Endothelial cell of umbilical vein (primary cell): ENCODE data around the gene ANXA5. TPM values are rescaled to one million over a fixed set of nuclear protein-coding genes. Genes with fewer than 3 reads are reported as not detected.

Experiments used
- BruUV-seq: library from RNA; stranded (reverse); fragments of 400-500 nt; replicated peaks from 2 replicates; lab custom pipeline; 2021; lab: Mats Ljungman, UMichigan
- CTCF ChIA-PET: fragments of 300-600, 350-600 bp; sonication (Branson Sonifier 250); formaldehyde crosslinking; loops from one replicate; lab custom pipeline; 2021; ENCODE audit warnings: antibody characterized with exemption, inconsistent platforms; lab: Charles Lee
- POLR2A ChIA-PET: fragments of 300-600, 350-600 bp; sonication (Branson Sonifier 250); formaldehyde crosslinking; loops from one replicate; lab custom pipeline; 2021; ENCODE audit warnings: antibody characterized with exemption, inconsistent platforms; lab: Charles Lee
- DNase-seq: peaks from one replicate; pipeline ENCODE4 v3.0.0-alpha.2; 2011; ENCODE audit warnings: low read depth, low spot score
- FAIRE-seq: peaks from 2 replicates; lab custom pipeline; 2011; peaks lifted over from hg19 to GRCh38; lab: Jason Lieb, UNC
- H2AFZ ChIP-seq: 2 replicates; pipeline ENCODE4 v1.6.0; 2012; ENCODE audit warnings: low read depth, low read length, control low read depth, inconsistent platforms
- H3K27ac ChIP-seq: 2 replicates; pipeline ENCODE4 v1.5.1; 2011; ENCODE audit warnings: low read depth, mild to moderate bottlenecking, control low read depth, low read length, moderate library complexity; ENCODE audit not compliant: insufficient read depth
- H3K27me3 ChIP-seq, 2 experiments: 2 replicates each; pipeline versions ENCODE4 v1.6.0 to v1.6.1; 2011; ENCODE audit warnings: low read length in 2 of 2, mixed read lengths in 1 of 2; ENCODE audit not compliant: control insufficient read depth in 2 of 2, insufficient read depth in 2 of 2
- H3K36me3 ChIP-seq, 2 experiments: 2 replicates in 1 of 2; 3 replicates in 1 of 2; pipeline ENCODE4 v1.5.1; 2011; ENCODE audit warnings: low read length in 2 of 2, mild to moderate bottlenecking in 1 of 2, moderate library complexity in 1 of 2; ENCODE audit not compliant: control insufficient read depth in 2 of 2, insufficient read depth in 2 of 2; ENCODE audit errors: extremely low read depth in 1 of 2
- H3K4me1 ChIP-seq: 3 replicates; pipeline ENCODE4 v1.5.1; 2011; ENCODE audit warnings: mild to moderate bottlenecking, low read length; ENCODE audit not compliant: control insufficient read depth, insufficient read depth; ENCODE audit errors: extremely low read depth
- H3K4me2 ChIP-seq: 2 replicates; pipeline ENCODE4 v1.6.1; 2011; ENCODE audit warnings: low read length, control low read depth, mixed read lengths; ENCODE audit not compliant: insufficient read depth
- H3K4me3 ChIP-seq, 3 experiments: fragments of 200-600 bp in 1 of 3; sonication (generic), shearing (Covaris generic) in 1 of 3; replicated peaks in 1 of 3; 2 replicates each; pipeline ENCODE4 v1.5.1; 2011 to 2016; ENCODE audit warnings: control low read depth in 3 of 3, low read length in 3 of 3, mild to moderate bottlenecking in 2 of 3, inconsistent platforms in 1 of 3, low read depth in 1 of 3, moderate library complexity in 1 of 3; ENCODE audit not compliant: insufficient read depth in 1 of 3
- H3K79me2 ChIP-seq: 2 replicates; pipeline ENCODE4 v1.6.0; 2012; ENCODE audit warnings: low read length, inconsistent platforms; ENCODE audit not compliant: control insufficient read depth, insufficient read depth
- H3K9ac ChIP-seq: replicated peaks from 2 replicates; pipeline ENCODE3; 2011; ENCODE audit warnings: low read length, control low read depth; ENCODE audit not compliant: insufficient read depth; ENCODE audit errors: extremely low read depth
- H3K9me1 ChIP-seq: replicated peaks from 3 replicates; pipeline ENCODE4 v1.6.0; 2011; ENCODE audit warnings: mild to moderate bottlenecking, low read length; ENCODE audit not compliant: control insufficient read depth, insufficient read depth; ENCODE audit errors: extremely low read depth
- H3K9me3 ChIP-seq: replicated peaks from 2 replicates; pipeline ENCODE4 v1.5.1; 2012; ENCODE audit warnings: low read length, inconsistent platforms; ENCODE audit not compliant: control insufficient read depth, insufficient read depth
- H4K20me1 ChIP-seq: replicated peaks from 2 replicates; pipeline ENCODE3; 2011; ENCODE audit warnings: mild to moderate bottlenecking, low read length; ENCODE audit not compliant: control insufficient read depth, insufficient read depth; ENCODE audit errors: extremely low read depth
- EZH2 ChIP-seq: IDR thresholded peaks from 2 replicates; pipeline ENCODE4 v1.6.1; 2012; ENCODE audit warnings: borderline replicate concordance, low read depth, mild to moderate bottlenecking, moderate library complexity, low read length, inconsistent platforms; ENCODE audit not compliant: severe bottlenecking
- FOS ChIP-seq: IDR thresholded peaks from 2 replicates; pipeline ENCODE4 v1.6.1; 2011; ENCODE audit warnings: mild to moderate bottlenecking, low read length, moderate library complexity, borderline replicate concordance; ENCODE audit not compliant: insufficient read depth
- GATA2 ChIP-seq: IDR thresholded peaks from 2 replicates; pipeline ENCODE4 v1.7.0; 2011; ENCODE audit warnings: low read depth, mild to moderate bottlenecking, moderate library complexity, mixed read lengths, low read length; ENCODE audit not compliant: insufficient read length, insufficient read depth
- JUN ChIP-seq: IDR thresholded peaks from 2 replicates; pipeline ENCODE4 v1.6.1; 2011; ENCODE audit warnings: borderline replicate concordance, low read depth; ENCODE audit not compliant: insufficient read length, insufficient read depth
- MYC ChIP-seq: IDR thresholded peaks from one replicate; pipeline ENCODE4 v1.6.1; 2011; ENCODE audit warnings: mild to moderate bottlenecking, low read depth, low read length
- POLR2A ChIP-seq: IDR thresholded peaks from 2 replicates; pipeline ENCODE4 v1.6.1; 2012; ENCODE audit warnings: low read depth, mild to moderate bottlenecking, control low read depth, low read length
- POLR2AphosphoS5 ChIP-seq: IDR thresholded peaks from 2 replicates; pipeline ENCODE4 v1.6.1; 2012; ENCODE audit warnings: low read depth, mild to moderate bottlenecking, control low read depth, low read length, moderate library complexity; ENCODE audit not compliant: insufficient read depth
- dilution Hi-C: fragments of 300-500 bp; cut with MboI; formaldehyde crosslinking; loops from one replicate; pipeline ENCODE4 v1.15.0; 2019; ENCODE audit warnings: low sequenced_read_pairs; ENCODE audit not compliant: extremely low pct_ligation_motif_present
- intact Hi-C: fragments of 100-400 bp; cut with micrococcal nuclease; formaldehyde crosslinking; loops from one replicate; pipeline ENCODE4 v1.10.0; 2022
- polyA plus RNA-seq, 4 experiments: library from polyadenylated mRNA; depleted of rRNA in 3 of 4; stranded (reverse) in 3 of 4; unstranded in 1 of 4; fragments of >200 nt; gene quantifications; 2 replicates each; pipeline versions ENCODE4 v1.2.1 to v1.2.3, GENCODE V29; 2011 to 2012; ENCODE audit warnings: missing spikeins in 1 of 4
- total RNA-seq: library from RNA; stranded (reverse); gene quantifications from 2 replicates; pipeline ENCODE4 v1.2.3, GENCODE V29; 2021
- TF ChIP-seq, protein P1 (sequence below): IDR thresholded peaks from 2 replicates; pipeline ENCODE4 v1.6.1; 2011; ENCODE audit not compliant: insufficient read depth, insufficient read length
- TF ChIP-seq, protein P2 (sequence below), 2 donors: IDR thresholded peaks; 1 replicate in 1 of 2; 2 replicates in 1 of 2; pipeline ENCODE4 v1.5.1; 2011; ENCODE audit warnings: low read length in 2 of 2, mild to moderate bottlenecking in 2 of 2, moderate library complexity in 2 of 2, control low read depth in 1 of 2, inconsistent platforms in 1 of 2, low read depth in 1 of 2; ENCODE audit not compliant: insufficient read depth in 1 of 2; ENCODE audit errors: extremely low read depth in 1 of 2

ANXA5 gene
- total and polyA plus RNA-seq, 2 donors (not counting 3 experiments of a cell fraction or from before 2014, with no cell fraction given) = 450 to 528 TPM

DNA sequence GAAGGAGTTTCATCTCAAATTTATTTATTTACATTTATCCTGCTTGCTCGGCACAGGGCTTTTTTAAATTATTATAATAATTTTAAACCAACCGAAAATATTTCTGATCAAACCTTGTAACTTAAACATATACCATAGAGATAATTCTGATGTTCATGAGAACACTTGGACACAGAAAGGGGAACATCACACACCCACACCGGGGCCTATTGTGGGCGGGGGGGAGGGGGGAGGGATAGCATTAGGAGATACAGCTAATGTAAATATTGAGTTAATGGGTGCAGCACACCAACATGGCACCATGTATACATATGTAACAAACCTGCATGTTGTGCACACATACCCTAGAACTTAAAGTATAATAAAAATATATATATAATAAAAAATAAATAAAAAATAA is 2.9 kb downstream of the ANXA5 start:
- POLR2A ChIA-PET = no interaction called here
- dilution Hi-C loops = no loop called here
- TF ChIP-seq GATA2 = no peak
- TF ChIP-seq, protein P1, sequence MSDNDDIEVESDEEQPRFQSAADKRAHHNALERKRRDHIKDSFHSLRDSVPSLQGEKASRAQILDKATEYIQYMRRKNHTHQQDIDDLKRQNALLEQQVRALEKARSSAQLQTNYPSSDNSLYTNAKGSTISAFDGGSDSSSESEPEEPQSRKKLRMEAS = no peak
- TF ChIP-seq POLR2AphosphoS5 = no peak
- no peak for TF ChIP-seq EZH2
- TF ChIP-seq, protein P2, sequence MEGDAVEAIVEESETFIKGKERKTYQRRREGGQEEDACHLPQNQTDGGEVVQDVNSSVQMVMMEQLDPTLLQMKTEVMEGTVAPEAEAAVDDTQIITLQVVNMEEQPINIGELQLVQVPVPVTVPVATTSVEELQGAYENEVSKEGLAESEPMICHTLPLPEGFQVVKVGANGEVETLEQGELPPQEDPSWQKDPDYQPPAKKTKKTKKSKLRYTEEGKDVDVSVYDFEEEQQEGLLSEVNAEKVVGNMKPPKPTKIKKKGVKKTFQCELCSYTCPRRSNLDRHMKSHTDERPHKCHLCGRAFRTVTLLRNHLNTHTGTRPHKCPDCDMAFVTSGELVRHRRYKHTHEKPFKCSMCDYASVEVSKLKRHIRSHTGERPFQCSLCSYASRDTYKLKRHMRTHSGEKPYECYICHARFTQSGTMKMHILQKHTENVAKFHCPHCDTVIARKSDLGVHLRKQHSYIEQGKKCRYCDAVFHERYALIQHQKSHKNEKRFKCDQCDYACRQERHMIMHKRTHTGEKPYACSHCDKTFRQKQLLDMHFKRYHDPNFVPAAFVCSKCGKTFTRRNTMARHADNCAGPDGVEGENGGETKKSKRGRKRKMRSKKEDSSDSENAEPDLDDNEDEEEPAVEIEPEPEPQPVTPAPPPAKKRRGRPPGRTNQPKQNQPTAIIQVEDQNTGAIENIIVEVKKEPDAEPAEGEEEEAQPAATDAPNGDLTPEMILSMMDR (IDR thresholded peaks at IDR 0.05; ENCODE audit: extremely low read depth in 1 of 2, insufficient read depth in 1 of 2, low read depth in 1 of 2, low read length in 2 of 2) = no peak
- no peak for TF ChIP-seq JUN
- no peak for TF ChIP-seq FOS
- no peak for TF ChIP-seq MYC
- no peak for TF ChIP-seq POLR2A
- no TSS peak for BruUV-seq
- Histone ChIP-seq H3K4me1 (peaks cover 58% of the 10 kb centered on the region), H3K9me3 (no peaks in the 10 kb centered on the region), H3K9me1 (no peaks in the 10 kb centered on the region), H3K9ac (no peak overlapping the region), H3K27ac (no peak overlapping the region), H4K20me1 (peaks cover 2% of the 10 kb centered on the region), H2AFZ (no peak overlapping the region), H3K27me3 (no peaks in the 10 kb centered on the region), H3K79me2 (peaks cover 66% of the 10 kb centered on the region), H3K4me3 (no peak overlapping the region), H3K4me2 (peak overlapping the region; percentile 36), H3K36me3 (peaks cover 0 to 8% of the 10 kb centered on the region in 2 experiments)
- DNase-seq (no peak), FAIRE-seq (no peak)
- intact Hi-C loops = no loop called here
- CTCF ChIA-PET = interaction anchor here (1.5 kb wide), 1 partner anchor 9 kb away, joined by 3 read pairs; no protein-coding TSS in a partner anchor
